HEK293 (cell line): ENCODE results near the gene EMC9.

Source experiments
- BCL11B ChIP-seq: fragments of 450-650 bp; formaldehyde crosslinking; IDR thresholded peaks from 2 replicates; pipeline ENCODE4 v1.5.1; 2016; ENCODE audit warnings: low read depth, missing biosample characterization, missing genetic modification characterization
- IKZF3 ChIP-seq: fragments of 450-650 bp; IDR thresholded peaks from 2 replicates; pipeline ENCODE4 v1.5.0; 2018; ENCODE audit warnings: missing biosample characterization, mild to moderate bottlenecking, missing genetic modification characterization, moderate library complexity
- KLF16 ChIP-seq: fragments of 450-650 bp; formaldehyde crosslinking; IDR thresholded peaks from 2 replicates; pipeline ENCODE4 v1.5.1; 2017; ENCODE audit warnings: missing biosample characterization, missing genetic modification characterization
- KLF9 ChIP-seq: fragments of 450-650 bp; formaldehyde crosslinking; IDR thresholded peaks from 2 replicates; pipeline ENCODE4 v1.5.1; 2016; ENCODE audit warnings: missing biosample characterization, missing genetic modification characterization, low read depth
- PRDM2 ChIP-seq: fragments of 450-650 bp; formaldehyde crosslinking; IDR thresholded peaks from 2 replicates; pipeline ENCODE4 v1.5.1; 2016; ENCODE audit warnings: missing biosample characterization, missing genetic modification characterization, borderline replicate concordance
- TSHZ1 ChIP-seq: fragments of 450-650 bp; formaldehyde crosslinking; IDR thresholded peaks from 2 replicates; pipeline ENCODE4 v1.5.1; 2016; ENCODE audit warnings: missing biosample characterization, missing genetic modification characterization, borderline replicate concordance
- ZBTB1 ChIP-seq: fragments of 450-650 bp; formaldehyde crosslinking; IDR thresholded peaks from 2 replicates; pipeline ENCODE4 v1.5.1; 2016; ENCODE audit warnings: missing biosample characterization, missing genetic modification characterization
- ZBTB11 ChIP-seq: fragments of 450-650 bp; formaldehyde crosslinking; conservative IDR thresholded peaks from 2 replicates; pipeline ENCODE4 v1.5.1; 2016; ENCODE audit warnings: low read depth, missing biosample characterization, missing genetic modification characterization
- ZBTB20 ChIP-seq: fragments of 450-650 bp; formaldehyde crosslinking; IDR thresholded peaks from 2 replicates; pipeline ENCODE4 v1.5.1; 2016; ENCODE audit warnings: missing biosample characterization, missing genetic modification characterization
- ZBTB21 ChIP-seq: fragments of 450-650 bp; formaldehyde crosslinking; IDR thresholded peaks from 2 replicates; pipeline ENCODE4 v1.5.1; 2017; ENCODE audit warnings: missing biosample characterization, missing genetic modification characterization
- ZBTB8A ChIP-seq: fragments of 450-650 bp; formaldehyde crosslinking; IDR thresholded peaks from 2 replicates; pipeline ENCODE4 v1.5.1; 2016; ENCODE audit warnings: missing biosample characterization, missing genetic modification characterization
- ZFP69B ChIP-seq: fragments of 450-650 bp; formaldehyde crosslinking; IDR thresholded peaks from 2 replicates; pipeline ENCODE4 v1.5.1; 2016; ENCODE audit warnings: missing biosample characterization, missing genetic modification characterization
- ZNF114 ChIP-seq: fragments of 450-650 bp; formaldehyde crosslinking; IDR thresholded peaks from 2 replicates; pipeline ENCODE4 v1.5.0; 2017; ENCODE audit warnings: missing biosample characterization, missing genetic modification characterization
- ZNF133 ChIP-seq: fragments of 450-650 bp; formaldehyde crosslinking; IDR thresholded peaks from 2 replicates; pipeline ENCODE4 v1.5.1; 2016; ENCODE audit warnings: missing biosample characterization, missing genetic modification characterization
- ZNF169 ChIP-seq: fragments of 450-650 bp; formaldehyde crosslinking; IDR thresholded peaks from 2 replicates; pipeline ENCODE4 v1.5.1; 2016; ENCODE audit warnings: missing biosample characterization, missing genetic modification characterization
- ZNF18 ChIP-seq: fragments of 450-650 bp; formaldehyde crosslinking; IDR thresholded peaks from 2 replicates; pipeline ENCODE4 v1.5.1; 2016; ENCODE audit warnings: missing biosample characterization, missing genetic modification characterization
- ZNF223 ChIP-seq: fragments of 450-650 bp; formaldehyde crosslinking; IDR thresholded peaks from 2 replicates; pipeline ENCODE4 v1.5.1; 2016; ENCODE audit warnings: missing biosample characterization, missing genetic modification characterization
- ZNF266 ChIP-seq: fragments of 450-650 bp; formaldehyde crosslinking; IDR thresholded peaks from 2 replicates; pipeline ENCODE4 v1.5.1; 2016; ENCODE audit warnings: missing biosample characterization, missing genetic modification characterization, low read depth
- ZNF311 ChIP-seq: fragments of 450-650 bp; formaldehyde crosslinking; IDR thresholded peaks from 2 replicates; pipeline ENCODE4 v1.5.1; 2017; ENCODE audit warnings: missing biosample characterization, missing genetic modification characterization, borderline replicate concordance
- ZNF341 ChIP-seq: fragments of 450-650 bp; formaldehyde crosslinking; IDR thresholded peaks from 2 replicates; pipeline ENCODE4; 2016; ENCODE audit warnings: low read depth, missing biosample characterization, missing genetic modification characterization
- ZNF354C ChIP-seq: fragments of 450-650 bp; formaldehyde crosslinking; IDR thresholded peaks from 2 replicates; pipeline ENCODE4 v1.5.1; 2016; ENCODE audit warnings: missing biosample characterization, missing genetic modification characterization, low read depth, borderline replicate concordance
- ZNF549 ChIP-seq: fragments of 450-650 bp; IDR thresholded peaks from 2 replicates; pipeline ENCODE4 v1.5.1; 2018; ENCODE audit warnings: missing biosample characterization, missing genetic modification characterization, mild to moderate bottlenecking, inconsistent platforms, moderate library complexity
- ZNF555 ChIP-seq: fragments of 450-650 bp; formaldehyde crosslinking; conservative IDR thresholded peaks from 2 replicates; pipeline ENCODE4 v1.5.1; 2017; ENCODE audit warnings: missing biosample characterization, mild to moderate bottlenecking, missing genetic modification characterization, inconsistent platforms
- ZNF558 ChIP-seq: fragments of 450-650 bp; formaldehyde crosslinking; IDR thresholded peaks from 2 replicates; pipeline ENCODE4 v1.5.1; 2016; ENCODE audit warnings: missing biosample characterization, missing genetic modification characterization
- ZNF664 ChIP-seq: fragments of 450-650 bp; formaldehyde crosslinking; IDR thresholded peaks from 2 replicates; pipeline ENCODE4 v1.5.1; 2016; ENCODE audit warnings: missing biosample characterization, missing genetic modification characterization

EMC9 gene

GRCh38 chr14:24113801-24114531 is 27.4 kb downstream of the EMC9 start (continued):
- TF ChIP-seq TSHZ1 (tag by site-specific recombination) (peak; percentile 27; the same call in 1 of the 2 replicates), ZNF223 (tag by site-specific recombination) (no peak), ZBTB20 (tag by site-specific recombination) (peak; percentile 77; the same call in 1 of the 2 replicates), IKZF3 (tag by site-specific recombination) (no peak), ZBTB21 (no peak; the same call in 1 of the 2 replicates), ZNF266 (no peak), PRDM2 (no peak), ZNF354C (tag by site-specific recombination) (no peak), ZFP69B (peak; percentile 94), ZNF18 (no peak), KLF9 (no peak), ZNF114 (no peak), ZBTB8A (0 out of 2 replicates have a peak, but pooled peaks have one; percentile 38), ZNF555 (tag by site-specific recombination) (no peak), ZBTB1 (tag by site-specific recombination) (no peak), ZNF169 (tag by site-specific recombination) (no peak), BCL11B (no peak), ZNF341 (tag by site-specific recombination) (no peak; the same call in 1 of the 2 replicates), ZNF311 (tag by site-specific recombination) (no peak), ZNF664 (tag by site-specific recombination) (no peak), KLF16 (tag by site-specific recombination) (0 out of 2 replicates have a peak, but pooled peaks have one; percentile 27), ZNF549 (tag by site-specific recombination) (no peak), ZBTB11 (tag by site-specific recombination) (peak; percentile 82), ZNF133 (tag by site-specific recombination) (no peak), ZNF558 (tag by site-specific recombination) (peak; percentile 52; the same call in 1 of the 2 replicates)
